ENCODE measurements around the gene AKR1B1. TPM values are rescaled to one million over a fixed set of nuclear protein-coding genes. Genes with fewer than 3 reads are reported as not detected.

AKR1B1 gene
- total RNA-seq, 2 experiments from 2014 or later, result 60.6 to 65.5 TPM

- TF ChIP-seq, protein P1, sequence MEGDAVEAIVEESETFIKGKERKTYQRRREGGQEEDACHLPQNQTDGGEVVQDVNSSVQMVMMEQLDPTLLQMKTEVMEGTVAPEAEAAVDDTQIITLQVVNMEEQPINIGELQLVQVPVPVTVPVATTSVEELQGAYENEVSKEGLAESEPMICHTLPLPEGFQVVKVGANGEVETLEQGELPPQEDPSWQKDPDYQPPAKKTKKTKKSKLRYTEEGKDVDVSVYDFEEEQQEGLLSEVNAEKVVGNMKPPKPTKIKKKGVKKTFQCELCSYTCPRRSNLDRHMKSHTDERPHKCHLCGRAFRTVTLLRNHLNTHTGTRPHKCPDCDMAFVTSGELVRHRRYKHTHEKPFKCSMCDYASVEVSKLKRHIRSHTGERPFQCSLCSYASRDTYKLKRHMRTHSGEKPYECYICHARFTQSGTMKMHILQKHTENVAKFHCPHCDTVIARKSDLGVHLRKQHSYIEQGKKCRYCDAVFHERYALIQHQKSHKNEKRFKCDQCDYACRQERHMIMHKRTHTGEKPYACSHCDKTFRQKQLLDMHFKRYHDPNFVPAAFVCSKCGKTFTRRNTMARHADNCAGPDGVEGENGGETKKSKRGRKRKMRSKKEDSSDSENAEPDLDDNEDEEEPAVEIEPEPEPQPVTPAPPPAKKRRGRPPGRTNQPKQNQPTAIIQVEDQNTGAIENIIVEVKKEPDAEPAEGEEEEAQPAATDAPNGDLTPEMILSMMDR (IDR thresholded peaks at IDR 0.05), result no peak
- H3K27me3 Mint-ChIP-seq, result no peaks in the 10 kb centered on the region
- peaks cover 23% of the 10 kb centered on the region for H3K4me1 Mint-ChIP-seq (ENCODE audit: low read depth)
- no peak overlapping the region for H3K4me3 Mint-ChIP-seq
- no peak overlapping the region for H3K27ac Mint-ChIP-seq
- intact Hi-C loops (cut with DNase I, micrococcal nuclease), result loop anchor here in 1 of 2 experiments (2.0 kb wide), 1 partner anchor 336 kb away; the partner anchor contains the start of gene LRGUK
- Histone ChIP-seq H3K27me3 (ENCODE audit: control insufficient read depth in 1 of 2, insufficient read depth in 2 of 2, low read length in 2 of 2) (no peaks in the 10 kb centered on the region), H3K4me3 (ENCODE audit: low read length) (no peak overlapping the region), H3K4me1 (ENCODE audit: insufficient read depth, low read length) (peaks cover 17% of the 10 kb centered on the region), H3K27ac (ENCODE audit: low read depth in 1 of 2, low read length in 2 of 2) (no peak overlapping the region), H3K36me3 (ENCODE audit: insufficient read depth, low read length) (no peaks in the 10 kb centered on the region), H3K9me3 (ENCODE audit: control insufficient read depth in 1 of 2, insufficient read depth in 1 of 2, low read length in 2 of 2) (peaks cover 8 to 10% of the 10 kb centered on the region in 2 experiments)
- H3K36me3 Mint-ChIP-seq (ENCODE audit: low read depth), result peaks cover 7% of the 10 kb centered on the region
- CTCF ChIA-PET, result no interaction called here
- ATAC-seq (ENCODE audit: poor library complexity) (no peak), DNase-seq (no peak)
- H3K9me3 Mint-ChIP-seq, result peaks cover 10% of the 10 kb centered on the region
- POLR2A ChIA-PET, result no interaction called here
These were observed 3.5 kb upstream of the AKR1B1 start for GRCh38 chr7:134462337-134462925.

DNA sequence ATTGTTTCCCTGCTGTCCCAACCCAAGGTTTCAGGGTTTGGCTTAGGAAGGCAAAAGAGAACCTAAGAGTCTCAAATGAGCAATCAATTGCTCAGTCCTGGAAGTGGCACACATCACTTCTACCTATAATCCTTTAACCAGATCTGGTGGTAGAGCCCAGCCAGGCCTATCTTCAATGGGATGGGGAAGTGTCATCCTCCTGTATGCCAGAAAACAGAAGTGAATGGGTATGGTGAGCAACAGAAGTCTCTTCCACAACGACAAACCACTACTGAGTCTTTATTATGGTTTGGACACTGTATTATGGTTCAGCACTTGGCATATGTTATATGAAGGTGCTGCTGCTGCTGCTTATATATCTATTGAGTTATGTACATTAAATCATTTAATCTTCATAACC lies 3.0 kb upstream of the AKR1B1 start:
- ChIA-PET CTCF (no interaction called here), POLR2A (no interaction called here)
- Histone ChIP-seq H3K27me3 (ENCODE audit: control insufficient read depth in 1 of 2, insufficient read depth in 2 of 2, low read length in 2 of 2) (no peaks in the 10 kb centered on the region), H3K4me3 (ENCODE audit: low read length) (no peak overlapping the region), H3K4me1 (ENCODE audit: insufficient read depth, low read length) (peaks cover 19% of the 10 kb centered on the region), H3K27ac (ENCODE audit: low read depth in 1 of 2, low read length in 2 of 2) (no peak overlapping the region), H3K36me3 (ENCODE audit: insufficient read depth, low read length) (no peaks in the 10 kb centered on the region), H3K9me3 (ENCODE audit: control insufficient read depth in 1 of 2, insufficient read depth in 1 of 2, low read length in 2 of 2) (peaks cover 8 to 10% of the 10 kb centered on the region in 2 experiments)
- TF ChIP-seq, protein P1 (IDR thresholded peaks at IDR 0.05), result no peak
- no peaks in the 10 kb centered on the region for H3K27me3 Mint-ChIP-seq
- intact Hi-C loops (cut with DNase I, micrococcal nuclease), result loop anchor here in 1 of 2 experiments (2.0 kb wide), 1 partner anchor 335 kb away; the partner anchor contains the start of gene LRGUK
- H3K4me1 Mint-ChIP-seq (ENCODE audit: low read depth), result peaks cover 27% of the 10 kb centered on the region
- no peak for ATAC-seq (ENCODE audit: poor library complexity)
- DNase-seq, result no peak
- no peak overlapping the region for H3K27ac Mint-ChIP-seq
- H3K4me3 Mint-ChIP-seq, result no peak overlapping the region
- peaks cover 10% of the 10 kb centered on the region for H3K9me3 Mint-ChIP-seq
- H3K36me3 Mint-ChIP-seq (ENCODE audit: low read depth), result peaks cover 7% of the 10 kb centered on the region

DNA sequence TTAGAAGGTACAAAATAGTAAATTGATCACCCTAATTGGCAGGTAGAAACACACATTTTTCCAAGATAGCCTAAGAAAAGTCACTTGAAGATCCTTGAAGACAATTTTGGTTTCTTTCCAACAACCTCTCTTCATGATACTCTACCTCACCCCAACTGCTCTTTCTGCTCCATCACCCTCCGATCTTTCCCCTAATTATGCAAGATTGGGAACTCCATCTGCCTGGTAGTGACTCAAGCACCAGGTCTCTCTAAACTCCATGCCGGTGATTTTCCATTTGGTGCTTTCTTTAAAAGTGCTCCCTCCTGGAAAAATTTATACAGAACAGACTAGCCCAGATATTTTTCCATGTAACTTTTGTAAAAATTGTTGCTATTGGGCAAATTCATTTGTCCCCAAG lies 1.1 kb upstream of the AKR1B1 start:
- H3K4me3 Mint-ChIP-seq, result peak overlapping the region; percentile 90

More for the DNA sequence above, 1.1 kb upstream of the AKR1B1 start:
- H3K4me3 ChIP-seq (ENCODE audit: low read length), result no peak overlapping the region
- no peak overlapping the region for H3K27ac ChIP-seq (ENCODE audit: low read depth in 1 of 2, low read length in 2 of 2)
- peaks cover 4% of the 10 kb centered on the region for H3K9me3 Mint-ChIP-seq
- ChIA-PET POLR2A (interaction anchor here (1.0 to 3.1 kb wide), 3 partner anchors 13 to 426 kb away, joined by 3 to 30 read pairs (median 6); no protein-coding TSS in a partner anchor), CTCF (interaction anchor here (1.9 to 3.6 kb wide), 2 partner anchors 27 to 143 kb away, joined by 6 to 25 read pairs; partner anchors contain the start of gene SLC35B4)
- no peaks in the 10 kb centered on the region for H3K27me3 Mint-ChIP-seq
- peaks cover 20% of the 10 kb centered on the region for H3K4me1 ChIP-seq (ENCODE audit: insufficient read depth, low read length)
- H3K9me3 ChIP-seq (ENCODE audit: control insufficient read depth in 1 of 2, insufficient read depth in 1 of 2, low read length in 2 of 2), result peaks cover under 1 to 10% of the 10 kb centered on the region in 2 experiments
- DNase-seq (peak in 1 of 14 experiments; percentile 28), ATAC-seq (ENCODE audit: poor library complexity) (no peak)
- H3K4me1 Mint-ChIP-seq (ENCODE audit: low read depth), result peaks cover 44% of the 10 kb centered on the region
- no peaks in the 10 kb centered on the region for H3K27me3 ChIP-seq (ENCODE audit: control insufficient read depth in 1 of 2, insufficient read depth in 2 of 2, low read length in 2 of 2)
- peaks cover 3% of the 10 kb centered on the region for H3K36me3 ChIP-seq (ENCODE audit: insufficient read depth, low read length)
- H3K36me3 Mint-ChIP-seq (ENCODE audit: low read depth), result peaks cover 17% of the 10 kb centered on the region
- peak overlapping the region; percentile 70 for H3K27ac Mint-ChIP-seq
- TF ChIP-seq, protein P1 (IDR thresholded peaks at IDR 0.05), result no peak
- intact Hi-C loops (cut with DNase I, micrococcal nuclease), result loop anchor here in 1 of 2 experiments (5.0 to 10.0 kb wide), 6 partner anchors 143 to 1378 kb away; partner anchors contain the start of genes AGBL3, CHCHD3, NUP205 and SLC35B4
